ENCODE results near the gene AGR3.

AGR3 gene

DNA sequence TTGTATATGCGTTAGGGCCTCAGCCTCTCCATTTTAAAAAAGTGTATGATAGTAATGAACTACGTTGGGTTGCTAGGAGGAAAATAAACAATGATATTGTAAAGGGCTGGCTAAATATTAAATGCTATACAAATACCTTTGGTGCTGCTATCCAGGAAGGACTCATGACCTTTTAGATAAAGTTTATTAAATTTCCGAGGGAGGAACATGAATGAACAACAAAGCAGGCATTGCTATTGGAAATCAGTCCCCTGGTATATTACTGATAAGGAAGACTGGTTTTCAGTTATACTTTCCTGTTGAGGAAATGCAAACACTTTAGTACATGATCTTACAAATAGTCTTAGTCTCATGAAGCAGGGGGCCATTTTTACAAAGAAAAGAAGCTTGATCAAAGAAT lies 59.8 kb downstream of the AGR3 start:
- DNase-seq, result no peak

- no peak for DNase-seq
Measured at GRCh38 chr7:16818732-16819131, 63.1 kb downstream of the AGR3 start.

GRCh38 chr7:16817536-16817935 lies 64.2 kb downstream of the AGR3 start:
- DNase-seq, result no peak

GRCh38 chr7:16816824-16817223 lies 65.0 kb downstream of the AGR3 start:
- no peak for DNase-seq

DNA sequence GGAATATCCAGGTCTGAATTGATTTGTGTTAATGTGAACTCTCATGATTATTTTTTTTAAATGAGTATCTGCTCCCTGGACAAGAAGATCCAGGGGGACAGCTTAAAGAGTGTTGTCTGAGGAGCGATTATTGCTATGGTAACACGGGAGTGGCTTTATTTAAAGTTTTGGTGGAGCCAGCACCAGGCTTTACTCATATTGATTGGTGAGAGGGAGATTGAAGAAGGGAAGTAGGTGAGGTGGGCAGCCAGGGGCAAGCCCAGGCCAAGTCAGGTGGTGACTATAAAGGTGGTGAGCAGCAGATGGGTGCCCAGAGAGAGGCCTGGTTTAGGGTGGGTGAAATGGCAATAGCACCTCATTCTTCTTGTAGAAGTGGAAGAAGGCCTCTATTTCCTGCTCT lies 66.8 kb downstream of the AGR3 start:
- no peak for DNase-seq

DNA sequence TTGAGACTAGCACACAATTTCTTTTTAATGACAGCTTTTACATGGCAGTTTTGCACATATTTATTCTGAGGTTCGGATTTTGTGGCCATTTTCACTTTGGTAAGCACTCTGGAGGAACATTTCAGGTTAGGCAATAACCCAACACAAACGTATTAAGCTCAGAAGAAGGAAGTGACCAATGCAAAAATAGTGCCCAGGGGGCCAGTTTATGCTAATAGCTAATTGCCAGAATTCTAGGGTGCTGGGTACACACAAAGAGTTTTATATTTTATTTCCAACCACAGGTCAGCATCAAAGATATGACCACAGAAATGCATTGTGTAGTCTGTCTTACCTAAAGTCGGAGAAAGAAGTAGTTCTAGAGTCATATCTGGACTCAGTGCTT lies 68.6 kb downstream of the AGR3 start:
- no peak for DNase-seq

DNA sequence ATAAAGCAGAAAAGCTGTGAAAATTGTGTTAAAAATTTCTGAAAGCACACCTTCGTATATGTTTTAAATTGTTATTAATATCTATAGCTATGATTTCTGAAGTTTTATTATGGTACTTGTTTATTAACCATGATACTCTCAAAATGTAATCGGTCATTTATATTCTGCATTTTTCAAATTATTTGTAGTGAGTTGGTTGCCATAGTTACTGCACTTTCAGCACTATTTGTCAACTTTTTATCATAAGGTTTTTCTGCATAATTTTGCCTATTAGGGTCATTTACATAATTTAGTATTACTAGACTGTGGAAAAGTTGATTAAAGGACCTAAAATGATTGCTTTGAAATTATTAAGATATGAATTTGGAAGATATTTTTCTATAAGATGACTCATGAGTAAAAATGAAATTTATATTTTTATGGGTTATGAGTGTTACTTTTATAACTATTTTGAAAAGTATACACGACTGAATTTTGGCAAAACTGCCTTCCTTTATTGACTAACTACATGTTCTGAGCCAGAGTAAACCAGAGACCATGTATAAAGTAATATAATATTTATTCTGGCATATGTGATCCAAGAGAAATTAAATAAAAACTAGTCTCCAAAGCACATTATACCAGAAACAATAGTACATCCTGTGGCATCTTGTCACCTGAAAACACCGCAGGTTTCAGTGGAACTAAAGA lies 69.1 kb downstream of the AGR3 start:
- no peak for DNase-seq

DNA sequence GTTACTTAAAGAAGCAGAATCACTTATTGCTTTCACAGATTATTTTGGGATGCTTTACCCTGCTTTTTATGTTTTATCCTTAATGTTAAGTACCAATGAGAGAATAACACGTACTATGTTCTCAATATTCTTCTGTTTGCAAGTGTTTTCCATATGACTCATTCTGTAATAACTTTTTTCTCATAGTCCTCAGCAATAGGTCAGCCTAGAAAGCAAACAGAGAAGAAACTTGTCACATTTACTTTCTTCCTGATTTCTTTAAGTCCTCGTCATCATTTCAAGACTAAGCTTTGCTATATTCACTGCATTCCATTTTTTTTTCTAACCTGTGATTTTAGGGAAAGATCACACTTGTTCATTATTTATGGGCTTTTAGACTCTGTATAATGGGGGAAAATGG lies 70.2 kb downstream of the AGR3 start:
- DNase-seq, result no peak

- DNase-seq, result no peak
Measured at GRCh38 chr7:16810573-16810972, 71.2 kb downstream of the AGR3 start.

GRCh38 chr7:16810112-16810511 lies 71.7 kb downstream of the AGR3 start:
- DNase-seq, result no peak
